ENCODE results near the gene MACROD2. TPM values are rescaled to one million over a fixed set of nuclear protein-coding genes. Genes with fewer than 3 reads are reported as not detected.

MACROD2 gene
- total and polyA plus RNA-seq, 2 experiments from 2014 or later, result 2.8 to 4.3 TPM

DNA sequence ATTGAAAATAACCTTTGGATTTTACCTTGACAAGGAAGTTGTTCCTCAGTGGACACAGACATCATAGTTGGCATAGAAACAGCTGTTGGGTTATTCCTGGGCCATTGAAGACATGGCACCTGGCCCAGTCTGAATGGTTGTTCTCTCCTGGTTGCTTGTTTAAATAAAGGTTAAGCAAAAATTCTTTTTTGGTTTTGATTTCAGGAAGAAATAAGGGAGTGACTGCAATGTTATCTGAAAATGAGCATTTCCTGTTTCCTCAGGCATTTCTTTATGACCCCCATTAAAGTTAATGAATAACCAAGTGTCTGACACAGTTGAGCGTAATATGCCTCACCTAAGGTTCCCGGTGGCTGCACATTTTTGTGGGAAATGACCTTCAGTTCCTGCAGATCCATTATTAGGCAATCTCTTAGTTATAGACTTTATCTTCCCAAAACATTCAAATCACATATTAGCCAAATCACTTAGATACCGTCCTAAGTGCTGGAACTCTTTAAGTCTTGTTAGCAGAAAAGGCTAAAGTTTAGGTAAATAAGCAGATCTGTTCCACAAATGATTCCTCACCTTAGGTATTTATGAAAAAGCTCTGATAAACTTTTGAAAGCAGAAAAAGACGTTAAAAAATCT lies 990.8 kb downstream of the MACROD2 start (continued):
- TF ChIP-seq, protein P1, sequence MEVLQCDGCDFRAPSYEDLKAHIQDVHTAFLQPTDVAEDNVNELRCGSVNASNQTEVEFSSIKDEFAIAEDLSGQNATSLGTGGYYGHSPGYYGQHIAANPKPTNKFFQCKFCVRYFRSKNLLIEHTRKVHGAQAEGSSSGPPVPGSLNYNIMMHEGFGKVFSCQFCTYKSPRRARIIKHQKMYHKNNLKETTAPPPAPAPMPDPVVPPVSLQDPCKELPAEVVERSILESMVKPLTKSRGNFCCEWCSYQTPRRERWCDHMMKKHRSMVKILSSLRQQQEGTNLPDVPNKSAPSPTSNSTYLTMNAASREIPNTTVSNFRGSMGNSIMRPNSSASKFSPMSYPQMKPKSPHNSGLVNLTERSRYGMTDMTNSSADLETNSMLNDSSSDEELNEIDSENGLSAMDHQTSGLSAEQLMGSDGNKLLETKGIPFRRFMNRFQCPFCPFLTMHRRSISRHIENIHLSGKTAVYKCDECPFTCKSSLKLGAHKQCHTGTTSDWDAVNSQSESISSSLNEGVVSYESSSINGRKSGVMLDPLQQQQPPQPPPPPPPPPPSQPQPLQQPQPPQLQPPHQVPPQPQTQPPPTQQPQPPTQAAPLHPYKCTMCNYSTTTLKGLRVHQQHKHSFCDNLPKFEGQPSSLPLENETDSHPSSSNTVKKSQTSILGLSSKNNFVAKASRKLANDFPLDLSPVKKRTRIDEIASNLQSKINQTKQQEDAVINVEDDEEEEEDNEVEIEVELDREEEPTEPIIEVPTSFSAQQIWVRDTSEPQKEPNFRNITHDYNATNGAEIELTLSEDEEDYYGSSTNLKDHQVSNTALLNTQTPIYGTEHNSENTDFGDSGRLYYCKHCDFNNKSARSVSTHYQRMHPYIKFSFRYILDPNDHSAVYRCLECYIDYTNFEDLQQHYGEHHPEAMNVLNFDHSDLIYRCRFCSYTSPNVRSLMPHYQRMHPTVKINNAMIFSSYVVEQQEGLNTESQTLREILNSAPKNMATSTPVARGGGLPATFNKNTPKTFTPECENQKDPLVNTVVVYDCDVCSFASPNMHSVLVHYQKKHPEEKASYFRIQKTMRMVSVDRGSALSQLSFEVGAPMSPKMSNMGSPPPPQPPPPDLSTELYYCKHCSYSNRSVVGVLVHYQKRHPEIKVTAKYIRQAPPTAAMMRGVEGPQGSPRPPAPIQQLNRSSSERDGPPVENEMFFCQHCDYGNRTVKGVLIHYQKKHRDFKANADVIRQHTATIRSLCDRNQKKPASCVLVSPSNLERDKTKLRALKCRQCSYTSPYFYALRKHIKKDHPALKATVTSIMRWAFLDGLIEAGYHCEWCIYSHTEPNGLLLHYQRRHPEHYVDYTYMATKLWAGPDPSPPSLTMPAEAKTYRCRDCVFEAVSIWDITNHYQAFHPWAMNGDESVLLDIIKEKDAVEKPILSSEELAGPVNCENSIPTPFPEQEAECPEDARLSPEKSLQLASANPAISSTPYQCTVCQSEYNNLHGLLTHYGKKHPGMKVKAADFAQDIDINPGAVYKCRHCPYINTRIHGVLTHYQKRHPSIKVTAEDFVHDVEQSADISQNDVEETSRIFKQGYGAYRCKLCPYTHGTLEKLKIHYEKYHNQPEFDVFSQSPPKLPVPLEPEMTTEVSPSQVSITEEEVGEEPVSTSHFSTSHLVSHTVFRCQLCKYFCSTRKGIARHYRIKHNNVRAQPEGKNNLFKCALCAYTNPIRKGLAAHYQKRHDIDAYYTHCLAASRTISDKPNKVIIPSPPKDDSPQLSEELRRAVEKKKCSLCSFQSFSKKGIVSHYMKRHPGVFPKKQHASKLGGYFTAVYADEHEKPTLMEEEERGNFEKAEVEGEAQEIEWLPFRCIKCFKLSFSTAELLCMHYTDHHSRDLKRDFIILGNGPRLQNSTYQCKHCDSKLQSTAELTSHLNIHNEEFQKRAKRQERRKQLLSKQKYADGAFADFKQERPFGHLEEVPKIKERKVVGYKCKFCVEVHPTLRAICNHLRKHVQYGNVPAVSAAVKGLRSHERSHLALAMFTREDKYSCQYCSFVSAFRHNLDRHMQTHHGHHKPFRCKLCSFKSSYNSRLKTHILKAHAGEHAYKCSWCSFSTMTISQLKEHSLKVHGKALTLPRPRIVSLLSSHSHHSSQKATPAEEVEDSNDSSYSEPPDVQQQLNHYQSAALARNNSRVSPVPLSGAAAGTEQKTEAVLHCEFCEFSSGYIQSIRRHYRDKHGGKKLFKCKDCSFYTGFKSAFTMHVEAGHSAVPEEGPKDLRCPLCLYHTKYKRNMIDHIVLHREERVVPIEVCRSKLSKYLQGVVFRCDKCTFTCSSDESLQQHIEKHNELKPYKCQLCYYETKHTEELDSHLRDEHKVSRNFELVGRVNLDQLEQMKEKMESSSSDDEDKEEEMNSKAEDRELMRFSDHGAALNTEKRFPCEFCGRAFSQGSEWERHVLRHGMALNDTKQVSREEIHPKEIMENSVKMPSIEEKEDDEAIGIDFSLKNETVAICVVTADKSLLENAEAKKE (CRISPR knock-in tag; IDR thresholded peaks at IDR 0.05), result no peak
- TF ChIP-seq NANOG (IDR thresholded peaks at IDR 0.05; ENCODE audit: borderline replicate concordance) (no peak), ZNF331 (CRISPR knock-in tag; IDR thresholded peaks at IDR 0.05; ENCODE audit: low read depth) (no peak), EZH2phosphoT487 (IDR thresholded peaks at IDR 0.05; ENCODE audit: unreplicated experiment) (no peak), ZNF114 (CRISPR knock-in tag; IDR thresholded peaks at IDR 0.05) (no peak)
- TF ChIP-seq, protein P2, sequence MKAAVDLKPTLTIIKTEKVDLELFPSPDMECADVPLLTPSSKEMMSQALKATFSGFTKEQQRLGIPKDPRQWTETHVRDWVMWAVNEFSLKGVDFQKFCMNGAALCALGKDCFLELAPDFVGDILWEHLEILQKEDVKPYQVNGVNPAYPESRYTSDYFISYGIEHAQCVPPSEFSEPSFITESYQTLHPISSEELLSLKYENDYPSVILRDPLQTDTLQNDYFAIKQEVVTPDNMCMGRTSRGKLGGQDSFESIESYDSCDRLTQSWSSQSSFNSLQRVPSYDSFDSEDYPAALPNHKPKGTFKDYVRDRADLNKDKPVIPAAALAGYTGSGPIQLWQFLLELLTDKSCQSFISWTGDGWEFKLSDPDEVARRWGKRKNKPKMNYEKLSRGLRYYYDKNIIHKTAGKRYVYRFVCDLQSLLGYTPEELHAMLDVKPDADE (IDR thresholded peaks at IDR 0.05), result no peak

DNA sequence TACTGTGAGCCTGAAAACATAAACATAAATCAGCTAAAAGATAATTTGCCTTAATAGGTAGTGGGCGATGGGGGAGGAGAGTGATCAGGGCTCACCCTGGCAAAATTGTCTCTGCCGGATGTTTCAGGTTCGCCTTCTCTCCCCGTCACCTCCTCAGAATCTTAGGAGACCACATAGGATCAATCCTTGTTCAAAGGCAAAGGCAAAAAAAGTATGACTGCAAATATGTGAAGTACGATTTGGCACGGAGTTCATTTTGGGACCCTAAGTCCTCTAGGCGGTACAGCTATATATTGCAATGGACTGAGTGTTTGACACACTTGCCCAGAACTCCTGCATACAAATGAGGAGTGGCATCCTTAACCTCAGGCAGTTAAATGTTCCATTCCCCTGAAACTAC lies 991.3 kb downstream of the MACROD2 start:
- Histone ChIP-seq H3F3A (replicated peaks; ENCODE audit: low read depth) (no peaks in the 10 kb centered on the region), H3K4me2 (no peak overlapping the region), H3K4me3 (no peak overlapping the region), H3K9me2 (ENCODE audit: insufficient read depth) (peaks cover 7% of the 10 kb centered on the region), H2AFZ (no peak overlapping the region), H3K79me2 (replicated peaks; ENCODE audit: insufficient read depth) (no peaks in the 10 kb centered on the region), H4K20me1 (replicated peaks; ENCODE audit: insufficient read depth) (no peaks in the 10 kb centered on the region), H3K4me1 (ENCODE audit: insufficient read depth) (no peaks in the 10 kb centered on the region), H3K36me3 (ENCODE audit: insufficient read depth) (no peaks in the 10 kb centered on the region), H3K27me3 (ENCODE audit: insufficient read depth) (no peaks in the 10 kb centered on the region), H3K27ac (ENCODE audit: low read depth) (no peak overlapping the region)
- no peak for ATAC-seq
- no peak for DNase-seq (ENCODE audit: low spot score)
- H3K36me3 Mint-ChIP-seq (ENCODE audit: low read depth), result peaks cover 21% of the 10 kb centered on the region
- H3K27me3 Mint-ChIP-seq (ENCODE audit: insufficient read depth, low read depth, poor library complexity), result peaks cover 2% of the 10 kb centered on the region
- no peak overlapping the region for H3K4me3 Mint-ChIP-seq
- H3K9me3 Mint-ChIP-seq, result peaks cover 27% of the 10 kb centered on the region
- no peaks in the 10 kb centered on the region for H3K4me1 Mint-ChIP-seq
- no peak overlapping the region for H3K27ac Mint-ChIP-seq
- TF ChIP-seq, protein P2 (IDR thresholded peaks at IDR 0.05), result no peak
- TF ChIP-seq JUNB (IDR thresholded peaks at IDR 0.05; ENCODE audit: unreplicated experiment) (no peak), ZNF114 (CRISPR knock-in tag; IDR thresholded peaks at IDR 0.05) (no peak)

All from GM23338 (cell line).